ENCODE measurements around the gene EHD2. TPM values are rescaled to one million over a fixed set of nuclear protein-coding genes. Genes with fewer than 3 reads are reported as not detected.

EHD2 gene
- total and polyA plus RNA-seq, 2 of the 4 experiments (the other 2 are of a cell fraction): 35.3 to 181 TPM

DNA sequence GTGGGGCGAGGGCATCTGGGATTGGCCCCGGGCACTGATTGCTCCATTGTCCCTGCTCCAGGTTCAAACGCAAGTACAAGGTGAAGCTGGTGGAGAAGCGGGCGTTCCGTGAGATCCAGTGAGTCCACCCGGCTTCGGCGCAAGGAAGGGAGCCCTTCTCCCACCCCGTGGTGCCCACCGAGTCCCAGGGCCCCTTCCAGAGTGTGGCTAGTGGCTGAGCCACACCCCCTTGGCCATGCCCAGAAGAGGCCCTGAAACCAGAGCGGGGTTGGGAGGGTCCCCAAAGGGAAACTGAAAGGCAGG is 43.4 kb downstream of the EHD2 start:
- no peak overlapping the region for H3K9ac ChIP-seq (ENCODE audit: low read depth, low read length)
- H3K27ac ChIP-seq (ENCODE audit: insufficient read depth, low read length): no peak overlapping the region
- H3K14ac ChIP-seq (replicated peaks; ENCODE audit: low read depth, low read length): no peak overlapping the region
- peaks cover 67% of the 10 kb centered on the region for H3K36me3 ChIP-seq (ENCODE audit: control insufficient read depth, insufficient read depth, low read length)
- no TSS peak for BruUV-seq (replicated peaks)
- DNase-seq: no peak
- no peak overlapping the region for H4K91ac ChIP-seq (ENCODE audit: insufficient read depth, low read depth, low read length)
- H3K4ac ChIP-seq (ENCODE audit: low read depth, low read length): no peak overlapping the region
- no CpG with 5 or more reads among the region's 12 CpGs for WGBS, 2 experiments (ENCODE audit: extremely low coverage in 2 of 2, insufficient read length in 1 of 2)
- peaks cover 0 to under 1% of the 10 kb centered on the region in 2 experiments; a peak in 1 of 4 replicates for H3K79me1 ChIP-seq (ENCODE audit: low read depth in 1 of 2, low read length in 2 of 2)
- no peak overlapping the region for H3K18ac ChIP-seq (ENCODE audit: low read depth, low read length)
- TF ChIP-seq, protein P1, sequence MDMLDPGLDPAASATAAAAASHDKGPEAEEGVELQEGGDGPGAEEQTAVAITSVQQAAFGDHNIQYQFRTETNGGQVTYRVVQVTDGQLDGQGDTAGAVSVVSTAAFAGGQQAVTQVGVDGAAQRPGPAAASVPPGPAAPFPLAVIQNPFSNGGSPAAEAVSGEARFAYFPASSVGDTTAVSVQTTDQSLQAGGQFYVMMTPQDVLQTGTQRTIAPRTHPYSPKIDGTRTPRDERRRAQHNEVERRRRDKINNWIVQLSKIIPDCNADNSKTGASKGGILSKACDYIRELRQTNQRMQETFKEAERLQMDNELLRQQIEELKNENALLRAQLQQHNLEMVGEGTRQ (IDR thresholded peaks at IDR 0.05; ENCODE audit: low read depth, low read length): no peak
- no peak for TF ChIP-seq CEBPB (IDR thresholded peaks at IDR 0.05; ENCODE audit: low read depth, low read length)
- TF ChIP-seq BHLHE40 (IDR thresholded peaks at IDR 0.05; ENCODE audit: low read depth, low read length): no peak
- no peak for TF ChIP-seq MAZ (IDR thresholded peaks at IDR 0.05; ENCODE audit: borderline replicate concordance, low read depth, low read length)
- TF ChIP-seq MXI1 (IDR thresholded peaks at IDR 0.05; ENCODE audit: borderline replicate concordance, low read depth, low read length): no peak
- TF ChIP-seq NFE2L2 (IDR thresholded peaks at IDR 0.05; ENCODE audit: low read depth, low read length): no peak
- no peak for TF ChIP-seq POLR2A (IDR thresholded peaks at IDR 0.05; ENCODE audit: low read depth, low read length)
- no peak for TF ChIP-seq FOS (IDR thresholded peaks at IDR 0.05; ENCODE audit: low read depth, low read length)
- intact Hi-C loops (cut with micrococcal nuclease) (no loop called here), dilution Hi-C loops (cut with HindIII; ENCODE audit: low sequenced_read_pairs, unreplicated experiment) (no loop called here), in situ Hi-C loops (cut with MboI; ENCODE audit: low sequenced_read_pairs) (no loop called here)
- no peak overlapping the region for H4K8ac ChIP-seq (ENCODE audit: low read depth in 2 of 2, low read length in 2 of 2)
- H4K5ac ChIP-seq (ENCODE audit: low read depth, low read length): no peak overlapping the region
- H2BK15ac ChIP-seq (ENCODE audit: low read depth, low read length): no peak overlapping the region
- ChIA-PET POLR2A (ENCODE audit: unreplicated experiment) (no interaction called here), CTCF (no interaction called here)
- no peak overlapping the region for H2BK120ac ChIP-seq (ENCODE audit: low read depth, low read length)
- H2AFZ ChIP-seq (replicated peaks; ENCODE audit: low read length, poor library complexity): no peak overlapping the region
- H3K4me1 ChIP-seq (ENCODE audit: control insufficient read depth, insufficient read depth, low read length): no peaks in the 10 kb centered on the region
- no peak overlapping the region for H2AK5ac ChIP-seq (ENCODE audit: low read depth, low read length)
- H3K23ac ChIP-seq (ENCODE audit: low read depth, low read length): no peak overlapping the region
- no peak overlapping the region for H2BK20ac ChIP-seq (ENCODE audit: low read depth, low read length)
- no peaks in the 10 kb centered on the region for H3K9me3 ChIP-seq (ENCODE audit: control insufficient read depth, insufficient read depth, low read length)
- ATAC-seq (ENCODE audit: low read depth): no peak
- H3K56ac ChIP-seq (ENCODE audit: extremely low read depth, insufficient read depth, low read length): no peak overlapping the region
- H2AK9ac ChIP-seq (replicated peaks; ENCODE audit: low read depth, low read length, poor library complexity): no peak overlapping the region
- no peak overlapping the region for H3K4me2 ChIP-seq (ENCODE audit: low read depth, low read length)
- no peaks in the 10 kb centered on the region for H3K27me3 ChIP-seq (ENCODE audit: control insufficient read depth, insufficient read depth, low read length)
- H4K20me1 ChIP-seq (ENCODE audit: insufficient read depth, low read length): no peaks in the 10 kb centered on the region
- no peaks in the 10 kb centered on the region for H3K9me1 ChIP-seq (ENCODE audit: insufficient read depth, low read length)
- no peak overlapping the region for H3K4me3 ChIP-seq (ENCODE audit: insufficient read depth, low read depth, low read length)
- no peak overlapping the region for H2BK5ac ChIP-seq (ENCODE audit: low read depth, low read length, poor library complexity, severe bottlenecking)

All from IMR-90 (cell line).